ENCODE measurements around the gene KDM4C. TPM values are rescaled to one million over a fixed set of nuclear protein-coding genes. Genes with fewer than 3 reads are reported as not detected.

The KDM4C gene
- total RNA-seq, 6 donors from 2014 or later: 31.6 to 96.4 (median 41.2) TPM

DNA sequence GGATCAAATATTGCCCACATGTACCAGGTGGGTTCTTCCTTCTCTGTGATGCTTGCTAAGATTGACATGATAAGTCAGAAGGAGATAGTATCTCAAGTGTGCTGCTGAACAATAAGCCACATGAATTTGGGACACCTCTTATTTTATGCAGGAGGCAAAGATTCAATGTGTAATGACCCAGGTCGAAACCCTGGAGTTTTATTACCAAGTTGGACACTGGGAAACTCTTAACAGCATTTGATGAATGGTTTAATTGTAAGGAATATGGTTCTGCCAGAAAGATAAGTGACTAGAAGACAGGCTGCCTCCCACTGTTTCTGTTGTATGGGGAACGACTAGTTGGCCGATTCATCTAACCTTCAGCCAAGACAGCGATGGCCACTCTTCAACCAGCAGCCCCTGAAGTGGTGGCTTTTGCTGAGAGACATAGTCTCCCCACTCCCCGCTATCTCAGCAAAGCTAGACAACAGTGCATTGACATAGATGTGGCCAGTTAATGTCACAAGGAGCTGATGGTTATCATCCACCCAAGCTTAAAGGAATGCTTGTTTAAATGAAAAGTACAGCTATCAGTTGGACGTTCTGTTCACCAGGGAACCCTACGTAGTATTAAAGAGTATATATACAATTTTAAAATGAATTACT lies 407.7 kb downstream of the KDM4C start:
- 96 to 97% methylated on average over 7 of the region's 7 CpGs for WGBS, 2 donors
- no peak for DNase-seq
- no peaks in the 10 kb centered on the region for H3K27me3 ChIP-seq

DNA sequence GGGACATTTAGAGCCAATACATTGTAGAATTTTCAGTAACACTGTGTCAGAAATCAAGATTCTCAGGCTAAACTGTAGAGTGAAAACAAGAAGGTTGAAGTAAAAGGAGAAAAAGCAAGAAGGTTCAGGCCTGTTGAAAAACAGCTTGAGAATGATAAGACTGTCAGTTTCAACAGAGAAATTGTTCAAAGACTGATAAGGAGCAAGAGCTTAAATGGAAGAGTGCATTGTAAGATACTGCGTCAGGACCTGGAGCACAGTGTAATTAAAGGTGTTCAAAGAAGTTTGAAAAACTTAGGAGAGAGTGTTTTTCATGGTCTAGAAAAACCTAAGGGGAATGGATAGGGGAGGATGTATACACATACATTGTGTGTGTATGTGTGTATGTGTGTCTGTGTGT lies 408.3 kb downstream of the KDM4C start:
- no peak for DNase-seq
- H3K9me3 ChIP-seq: no peaks in the 10 kb centered on the region
- no peaks in the 10 kb centered on the region for H3K27me3 ChIP-seq
- no peaks in the 10 kb centered on the region for H3K4me1 ChIP-seq
- 95 to 97% methylated on average over 1 of the region's 1 CpG for WGBS, 2 donors
- TF ChIP-seq POLR2A (IDR thresholded peaks at IDR 0.05) (no peak), POLR2AphosphoS5 (IDR thresholded peaks at IDR 0.05) (no peak), EP300 (IDR thresholded peaks at IDR 0.05) (no peak)
- TF ChIP-seq, protein P1, sequence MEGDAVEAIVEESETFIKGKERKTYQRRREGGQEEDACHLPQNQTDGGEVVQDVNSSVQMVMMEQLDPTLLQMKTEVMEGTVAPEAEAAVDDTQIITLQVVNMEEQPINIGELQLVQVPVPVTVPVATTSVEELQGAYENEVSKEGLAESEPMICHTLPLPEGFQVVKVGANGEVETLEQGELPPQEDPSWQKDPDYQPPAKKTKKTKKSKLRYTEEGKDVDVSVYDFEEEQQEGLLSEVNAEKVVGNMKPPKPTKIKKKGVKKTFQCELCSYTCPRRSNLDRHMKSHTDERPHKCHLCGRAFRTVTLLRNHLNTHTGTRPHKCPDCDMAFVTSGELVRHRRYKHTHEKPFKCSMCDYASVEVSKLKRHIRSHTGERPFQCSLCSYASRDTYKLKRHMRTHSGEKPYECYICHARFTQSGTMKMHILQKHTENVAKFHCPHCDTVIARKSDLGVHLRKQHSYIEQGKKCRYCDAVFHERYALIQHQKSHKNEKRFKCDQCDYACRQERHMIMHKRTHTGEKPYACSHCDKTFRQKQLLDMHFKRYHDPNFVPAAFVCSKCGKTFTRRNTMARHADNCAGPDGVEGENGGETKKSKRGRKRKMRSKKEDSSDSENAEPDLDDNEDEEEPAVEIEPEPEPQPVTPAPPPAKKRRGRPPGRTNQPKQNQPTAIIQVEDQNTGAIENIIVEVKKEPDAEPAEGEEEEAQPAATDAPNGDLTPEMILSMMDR (IDR thresholded peaks at IDR 0.05): no peak
- H3K4me3 ChIP-seq: no peak overlapping the region
- ATAC-seq (ENCODE audit: low FRiP score in 2 of 2): no peak
- H3K27ac ChIP-seq: no peak overlapping the region
- H3K36me3 ChIP-seq: peaks cover 0 to 25% (median 10%) of the 10 kb centered on the region in 4 donors

More for the DNA sequence above, 407.7 kb downstream of the KDM4C start:
- no peak overlapping the region for H3K27ac ChIP-seq
- H3K4me3 ChIP-seq: no peak overlapping the region
- H3K9me3 ChIP-seq: no peaks in the 10 kb centered on the region
- no peak for ATAC-seq (ENCODE audit: low FRiP score in 2 of 2)
- no peak for TF ChIP-seq POLR2AphosphoS5 (IDR thresholded peaks at IDR 0.05)
- TF ChIP-seq POLR2A (IDR thresholded peaks at IDR 0.05): no peak
- TF ChIP-seq EP300 (IDR thresholded peaks at IDR 0.05): no peak
- TF ChIP-seq, protein P1 (IDR thresholded peaks at IDR 0.05): no peak
- H3K36me3 ChIP-seq: peaks cover 0 to 23% (median 10%) of the 10 kb centered on the region in 4 donors
- H3K4me1 ChIP-seq: no peaks in the 10 kb centered on the region

DNA sequence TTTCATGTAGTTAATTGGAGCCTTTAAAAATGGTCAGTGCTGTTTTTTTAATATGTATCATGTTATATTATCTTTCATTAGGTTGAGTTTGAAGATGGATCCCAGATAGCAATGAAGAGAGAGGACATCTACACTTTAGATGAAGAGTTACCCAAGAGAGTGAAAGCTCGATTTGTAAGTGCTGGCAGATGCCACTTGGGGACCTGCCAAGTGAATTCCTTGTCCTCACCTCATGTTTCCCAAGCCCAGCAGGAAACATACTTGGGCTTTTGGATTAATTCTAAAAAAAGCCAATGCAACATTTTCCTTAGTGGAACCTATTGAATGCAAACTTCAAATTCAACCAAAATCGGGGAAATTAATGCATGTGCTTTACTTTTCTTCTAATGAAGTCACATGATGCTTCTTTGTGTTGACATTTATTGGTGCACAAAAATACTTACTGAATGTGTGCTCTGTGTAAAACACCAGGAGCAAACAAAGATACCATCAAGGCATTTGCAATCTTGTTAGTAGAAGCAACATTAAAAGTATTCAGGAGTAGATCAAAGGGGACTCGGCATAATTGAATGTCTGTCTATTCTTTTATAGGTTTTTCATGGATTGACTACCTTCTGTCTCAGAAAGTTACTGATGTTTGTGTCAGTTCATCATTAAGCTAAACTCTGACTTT lies 412.1 kb downstream of the KDM4C start:
- Histone ChIP-seq H3K9me3 (no peaks in the 10 kb centered on the region), H3K4me3 (no peak overlapping the region), H3K27ac (no peak overlapping the region), H3K4me1 (no peaks in the 10 kb centered on the region), H3K27me3 (no peaks in the 10 kb centered on the region), H3K36me3 (peaks cover 0 to 44% (median 12%) of the 10 kb centered on the region in 4 donors)
- ATAC-seq (ENCODE audit: low FRiP score in 2 of 2): no peak
- 82 to 85% methylated on average over 3 of the region's 3 CpGs for WGBS, 2 donors
- no peak for DNase-seq
- TF ChIP-seq, protein P1 (IDR thresholded peaks at IDR 0.05): no peak
- TF ChIP-seq POLR2AphosphoS5 (IDR thresholded peaks at IDR 0.05) (no peak), POLR2A (IDR thresholded peaks at IDR 0.05) (no peak), EP300 (IDR thresholded peaks at IDR 0.05) (no peak)

DNA sequence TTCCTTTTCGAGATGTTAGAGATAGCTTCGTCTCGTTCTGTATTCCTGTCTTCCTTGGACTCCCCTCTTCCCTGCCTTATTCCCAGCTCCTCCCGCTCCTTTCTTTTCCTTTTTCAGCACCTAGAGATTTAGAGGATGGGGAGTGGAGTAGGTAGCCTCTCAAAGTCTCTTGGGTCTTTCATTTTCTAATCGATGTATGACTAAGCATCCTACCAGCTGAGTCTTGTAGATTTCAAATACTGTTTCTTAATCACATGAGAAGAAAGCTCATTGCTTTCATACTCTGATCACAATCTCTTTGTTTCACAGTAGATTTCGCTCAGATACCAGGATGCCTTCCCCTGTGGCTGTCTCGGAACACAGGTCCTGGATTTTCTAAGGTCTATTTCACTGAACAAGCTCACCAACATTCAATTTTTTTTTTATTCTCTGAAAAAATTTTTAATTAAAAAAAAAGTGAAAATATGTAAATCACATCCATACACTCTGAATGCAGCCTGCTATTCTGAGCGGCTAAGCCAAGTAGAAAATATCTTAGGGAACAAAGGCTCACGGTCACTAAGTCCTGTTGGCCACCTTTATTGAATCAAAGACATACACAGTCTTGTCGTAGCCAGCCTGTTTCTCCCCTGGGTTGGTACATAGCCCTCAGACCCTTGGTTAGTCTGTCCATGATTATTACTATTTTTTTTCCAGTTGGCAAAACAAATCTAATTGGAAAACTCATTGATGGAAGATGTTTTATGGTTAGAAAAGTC lies 413.8 kb downstream of the KDM4C start:
- no peak for ATAC-seq (ENCODE audit: low FRiP score in 2 of 2)
- H3K4me3 ChIP-seq: no peak overlapping the region
- WGBS, 2 donors: 88 to 93% methylated on average over 10 of the region's 10 CpGs

More for the DNA sequence above, 413.8 kb downstream of the KDM4C start:
- peaks cover 0 to 31% (median 11%) of the 10 kb centered on the region in 4 donors for H3K36me3 ChIP-seq
- no peak for DNase-seq
- H3K27ac ChIP-seq: no peak overlapping the region
- no peaks in the 10 kb centered on the region for H3K4me1 ChIP-seq
- no peaks in the 10 kb centered on the region for H3K27me3 ChIP-seq
- no peaks in the 10 kb centered on the region for H3K9me3 ChIP-seq
- TF ChIP-seq, protein P1 (IDR thresholded peaks at IDR 0.05): no peak
- no peak for TF ChIP-seq POLR2AphosphoS5 (IDR thresholded peaks at IDR 0.05)
- TF ChIP-seq EP300 (IDR thresholded peaks at IDR 0.05): no peak
- no peak for TF ChIP-seq POLR2A (IDR thresholded peaks at IDR 0.05)
